Memory B cell (primary cell): ENCODE results near the gene PAF1.
A peak's percentile ranks its signal among the peaks of the same experiment; 100 is the strongest.

Source experiments
- ATAC-seq: fragments of 150-1000 bp; cut with Tn5 transposase; 2 replicates; pipeline ENCODE4 v1.10.0; 2021; ENCODE audit warnings: low read depth, mild to moderate bottlenecking, moderate library complexity
- DNase-seq, 2 donors: peaks; one replicate each; pipeline ENCODE4 v3.0.0; 2022; ENCODE audit warnings: low spot score in 2 of 2
- H3K27ac Mint-ChIP-seq: one replicate; pipeline ENCODE4 v1.8.0; 2022; ENCODE audit warnings: mild to moderate bottlenecking, moderate library complexity, mixed read lengths
- H3K27me3 Mint-ChIP-seq: one replicate; pipeline ENCODE4 v1.8.0; 2022; ENCODE audit warnings: mixed read lengths
- H3K36me3 Mint-ChIP-seq: one replicate; pipeline ENCODE4 v1.8.0; 2022; ENCODE audit warnings: mild to moderate bottlenecking, mixed read lengths
- H3K4me1 Mint-ChIP-seq: one replicate; pipeline ENCODE4 v1.8.0; 2022; ENCODE audit warnings: mixed read lengths
- H3K4me3 Mint-ChIP-seq: one replicate; pipeline ENCODE4 v1.8.0; 2022; ENCODE audit warnings: mild to moderate bottlenecking, moderate library complexity, mixed read lengths
- H3K9me3 Mint-ChIP-seq: one replicate; pipeline ENCODE4 v1.8.0; 2022; ENCODE audit warnings: mixed read lengths

The PAF1 gene

DNA sequence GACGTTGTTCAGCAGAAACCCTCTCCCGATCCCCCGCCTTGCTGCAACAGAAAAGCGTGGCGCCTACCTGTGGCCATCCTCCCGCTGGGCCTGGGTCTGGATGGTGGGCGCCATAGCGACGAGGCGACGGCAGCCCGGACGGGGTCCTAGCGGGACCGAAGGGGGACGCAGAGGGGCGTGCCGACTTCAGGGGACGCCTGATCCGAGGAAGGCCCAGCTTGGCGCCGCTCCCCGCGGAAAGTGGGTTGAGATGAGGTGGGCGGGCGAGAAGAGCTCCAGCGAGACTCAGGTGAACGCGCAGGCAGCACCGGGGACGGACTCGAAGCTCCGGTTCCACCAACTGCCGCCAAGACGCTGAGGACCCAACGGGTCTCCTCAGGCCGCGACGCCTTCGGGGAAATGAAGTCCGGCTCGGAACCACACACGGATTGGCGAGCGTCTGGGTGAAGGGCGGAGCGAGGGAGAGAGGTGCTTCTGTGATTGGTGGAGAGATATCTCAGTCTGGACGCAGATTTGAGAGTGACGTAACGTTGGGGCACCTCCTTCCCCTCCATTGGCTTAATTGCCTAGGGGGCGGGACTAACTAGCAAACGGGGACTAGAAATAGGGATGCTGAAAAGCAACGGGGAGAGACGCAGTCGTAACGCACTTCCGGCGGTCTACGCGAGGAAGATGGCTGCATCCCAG lies at the start of gene PAF1, which contains the start of gene MED29:
Gene PAF1 (minus strand): TSS at position 356 of the 687 bp plus-strand sequence. CDS start 242 bp downstream, at position 114.
Gene MED29 (plus strand): TSS at position 628 of the 687 bp plus-strand sequence. CDS start 45 bp downstream, at position 673.
- Mint-ChIP-seq H3K27me3 (no peaks in the 10 kb centered on the region), H3K4me3 (peak within 1 kb of the TSS; percentile 96), H3K4me1 (peaks cover 22% of the 10 kb centered on the region), H3K9me3 (no peaks in the 10 kb centered on the region), H3K36me3 (peaks cover 27% of the 10 kb centered on the region), H3K27ac (peak within 1 kb of the TSS; percentile 98)
- peak; percentile 85 to 95 for DNase-seq
- peak; percentile 88 for ATAC-seq

GRCh38 chr19:39438270-39438934 lies 47.5 kb upstream of the PAF1 start:
- ATAC-seq (no peak), DNase-seq (no peak)
- H3K9me3 Mint-ChIP-seq = no peaks in the 10 kb centered on the region
- peaks cover 8% of the 10 kb centered on the region for H3K36me3 Mint-ChIP-seq
- H3K4me1 Mint-ChIP-seq = peaks cover 29% of the 10 kb centered on the region
- H3K4me3 Mint-ChIP-seq = no peak overlapping the region
- no peak overlapping the region for H3K27ac Mint-ChIP-seq
- no peaks in the 10 kb centered on the region for H3K27me3 Mint-ChIP-seq

DNA sequence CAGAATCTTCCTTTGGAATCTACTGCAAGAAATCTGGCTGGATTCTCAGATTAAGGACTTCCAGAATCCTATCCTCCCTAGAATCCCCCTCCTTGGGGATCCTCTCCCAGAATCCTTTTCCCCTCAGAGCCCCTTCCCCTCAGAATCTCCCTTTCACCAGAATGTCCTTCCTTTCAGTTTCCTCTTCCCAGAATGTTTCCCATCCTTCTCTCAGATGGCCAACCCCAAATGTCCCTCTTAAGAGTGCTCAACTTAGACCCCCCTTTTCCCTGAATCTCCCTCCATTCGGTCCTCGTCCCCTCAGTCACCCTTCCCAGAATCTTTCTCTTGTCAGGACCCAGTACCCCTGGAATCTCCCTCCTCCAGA lies 45.4 kb upstream of the PAF1 start:
- H3K27me3 Mint-ChIP-seq = no peaks in the 10 kb centered on the region
- peaks cover 13% of the 10 kb centered on the region for H3K36me3 Mint-ChIP-seq
- peak overlapping the region; percentile 98 for H3K27ac Mint-ChIP-seq
- DNase-seq (no peak), ATAC-seq (no peak)
- H3K4me3 Mint-ChIP-seq = peak overlapping the region; percentile 99
- no peaks in the 10 kb centered on the region for H3K9me3 Mint-ChIP-seq
- H3K4me1 Mint-ChIP-seq = peaks cover 31% of the 10 kb centered on the region

GRCh38 chr19:39435499-39436349 lies 44.8 kb upstream of the PAF1 start, which contains the start of gene RPS16:
TSS of gene RPS16 (minus strand) at chr19:39435949. CDS start at chr19:39435895, 54 bp downstream.
- peak within 1 kb of the TSS; percentile 99 for H3K4me3 Mint-ChIP-seq
- H3K36me3 Mint-ChIP-seq = peaks cover 13% of the 10 kb centered on the region
- DNase-seq = peak; percentile 94 to 97
- H3K27me3 Mint-ChIP-seq = no peaks in the 10 kb centered on the region
- H3K27ac Mint-ChIP-seq = peak within 1 kb of the TSS; percentile 98
- no peaks in the 10 kb centered on the region for H3K9me3 Mint-ChIP-seq
- peaks cover 31% of the 10 kb centered on the region for H3K4me1 Mint-ChIP-seq
- ATAC-seq = peak; percentile 87

GRCh38 chr19:39434123-39435076 lies 43.5 kb upstream of the PAF1 start:
- DNase-seq (no peak), ATAC-seq (no peak)
- Mint-ChIP-seq H3K27ac (peak overlapping the region; percentile 98), H3K36me3 (peaks cover 13% of the 10 kb centered on the region), H3K9me3 (no peaks in the 10 kb centered on the region), H3K27me3 (no peaks in the 10 kb centered on the region), H3K4me1 (peaks cover 29% of the 10 kb centered on the region), H3K4me3 (peak overlapping the region; percentile 99)

- Mint-ChIP-seq H3K4me3 (no peak overlapping the region), H3K4me1 (peaks cover 29% of the 10 kb centered on the region), H3K9me3 (no peaks in the 10 kb centered on the region), H3K36me3 (peaks cover 13% of the 10 kb centered on the region), H3K27me3 (no peaks in the 10 kb centered on the region), H3K27ac (peak overlapping the region; percentile 98)
- DNase-seq = no peak
- no peak for ATAC-seq
Observed at GRCh38 chr19:39433480-39434079, 42.7 kb upstream of the PAF1 start.

DNA sequence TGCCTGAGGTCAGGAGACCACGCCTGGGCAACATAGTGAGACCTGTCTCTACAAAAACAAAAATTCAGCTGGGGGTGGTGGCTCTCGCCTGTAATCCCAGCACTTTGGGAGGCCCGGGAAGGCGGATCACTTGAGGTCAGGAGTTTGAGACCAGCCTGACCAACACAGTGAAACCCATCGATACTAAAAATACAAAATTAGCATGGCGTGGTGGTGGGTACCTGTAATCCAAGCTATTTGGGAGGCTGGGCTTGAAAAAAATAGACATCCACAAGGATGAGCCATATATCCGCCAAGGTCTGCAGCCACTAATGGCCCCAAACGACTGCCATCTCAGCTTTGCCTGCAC lies 41.7 kb upstream of the PAF1 start:
- Mint-ChIP-seq H3K27me3 (no peaks in the 10 kb centered on the region), H3K27ac (peak overlapping the region; percentile 50), H3K9me3 (no peaks in the 10 kb centered on the region), H3K4me3 (no peak overlapping the region), H3K4me1 (peaks cover 29% of the 10 kb centered on the region), H3K36me3 (peaks cover 13% of the 10 kb centered on the region)
- ATAC-seq (no peak), DNase-seq (no peak)

DNA sequence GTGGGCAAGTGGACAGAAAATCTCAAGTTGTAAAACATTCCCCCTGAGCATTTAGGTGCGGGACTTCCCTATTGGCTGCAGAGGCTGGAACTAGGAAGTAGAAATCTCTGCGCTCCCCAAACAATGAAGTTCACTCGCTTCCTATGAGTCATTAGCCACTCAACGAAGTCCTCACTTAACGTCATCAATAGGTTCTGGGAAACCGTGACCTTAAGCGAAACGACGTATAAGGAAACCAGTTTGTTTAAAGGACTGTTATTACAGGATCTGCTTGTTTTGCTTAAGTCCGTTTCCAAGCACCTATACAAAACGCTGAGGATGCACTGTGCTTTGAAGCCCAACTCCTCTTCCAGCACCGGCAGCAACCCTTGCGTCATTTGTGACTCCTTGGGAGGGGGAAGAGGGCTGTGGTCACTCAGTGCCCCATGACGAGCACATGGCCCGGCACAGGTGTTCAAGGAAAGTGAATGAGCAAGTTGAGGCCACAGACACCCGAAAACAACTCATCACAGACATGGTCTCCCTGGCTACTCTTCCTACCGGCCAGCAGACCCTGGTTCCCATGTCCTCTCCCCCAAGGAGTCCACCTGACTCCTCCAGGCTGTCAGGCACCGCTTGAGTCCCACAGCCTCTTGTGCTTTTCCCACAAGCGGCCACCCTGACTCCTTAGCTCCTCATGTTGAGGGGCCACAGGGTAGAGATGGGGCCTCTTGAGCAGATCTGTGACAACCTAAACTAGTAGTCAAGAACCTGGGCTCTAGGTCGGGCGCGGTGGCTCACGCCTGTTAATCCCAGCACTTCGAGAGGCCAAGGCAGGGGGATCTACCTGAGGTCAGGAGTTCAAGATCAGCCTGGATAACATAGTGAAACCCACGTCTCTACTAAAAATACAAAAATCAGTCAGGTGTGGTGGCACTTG lies 40.0 kb upstream of the PAF1 start:
- Mint-ChIP-seq H3K27me3 (no peaks in the 10 kb centered on the region), H3K27ac (peak overlapping the region; percentile 91), H3K4me1 (peaks cover 20% of the 10 kb centered on the region), H3K4me3 (no peak overlapping the region), H3K9me3 (no peaks in the 10 kb centered on the region), H3K36me3 (peaks cover 13% of the 10 kb centered on the region)
- peak in 1 of 2 donors; percentile 67 for DNase-seq
- ATAC-seq = peak; percentile 68

DNA sequence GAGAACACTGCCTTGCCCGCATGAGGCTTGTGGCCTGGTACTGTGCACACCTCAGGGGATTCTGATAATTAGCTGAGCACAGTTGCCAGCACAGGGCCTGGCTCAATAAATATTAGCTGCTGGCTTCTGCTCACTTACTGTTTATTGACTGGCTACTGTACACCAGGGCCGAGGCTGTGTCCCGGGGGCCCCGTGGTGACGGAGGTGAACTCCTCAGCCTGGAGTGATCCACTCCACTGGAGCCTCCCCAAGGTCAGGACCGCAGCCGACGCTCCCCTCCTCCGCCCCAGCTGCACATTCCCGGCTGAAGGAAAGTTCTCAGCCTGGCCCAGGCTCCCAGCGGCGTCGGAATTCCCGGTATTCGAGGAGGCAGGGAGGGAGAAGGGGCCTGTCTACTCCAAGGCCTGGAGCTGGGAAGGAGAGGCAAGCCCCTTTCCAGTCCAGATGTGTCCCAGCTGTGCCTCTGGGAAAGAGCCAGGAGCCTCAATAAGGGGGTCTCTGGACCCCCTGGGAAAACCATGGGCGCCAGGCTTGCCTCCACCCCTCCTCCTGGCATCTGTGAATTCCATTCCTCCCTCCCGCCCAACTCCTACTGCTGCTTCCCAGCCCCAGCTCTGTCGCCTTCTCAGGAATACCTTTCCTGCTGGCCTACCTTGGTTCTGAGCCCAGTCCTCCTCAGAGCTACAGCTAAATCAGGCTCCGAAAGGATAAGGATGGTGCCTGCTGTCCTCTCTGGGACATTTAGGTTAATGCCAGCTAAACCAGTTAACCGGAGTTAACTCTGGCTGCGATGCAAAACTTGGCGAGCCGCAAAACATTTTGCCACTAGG lies 37.6 kb upstream of the PAF1 start:
- Mint-ChIP-seq H3K36me3 (peaks cover 11% of the 10 kb centered on the region), H3K9me3 (no peaks in the 10 kb centered on the region), H3K4me1 (peaks cover 7% of the 10 kb centered on the region), H3K4me3 (no peak overlapping the region), H3K27ac (no peak overlapping the region), H3K27me3 (no peaks in the 10 kb centered on the region)
- no peak for ATAC-seq
- DNase-seq = no peak

GRCh38 chr19:39427707-39428106 lies 36.8 kb upstream of the PAF1 start:
- Mint-ChIP-seq H3K4me3 (no peak overlapping the region), H3K9me3 (no peaks in the 10 kb centered on the region), H3K27ac (no peak overlapping the region), H3K4me1 (peaks cover 4% of the 10 kb centered on the region), H3K36me3 (peaks cover 10% of the 10 kb centered on the region), H3K27me3 (no peaks in the 10 kb centered on the region)
- DNase-seq (no peak), ATAC-seq (no peak)

DNA sequence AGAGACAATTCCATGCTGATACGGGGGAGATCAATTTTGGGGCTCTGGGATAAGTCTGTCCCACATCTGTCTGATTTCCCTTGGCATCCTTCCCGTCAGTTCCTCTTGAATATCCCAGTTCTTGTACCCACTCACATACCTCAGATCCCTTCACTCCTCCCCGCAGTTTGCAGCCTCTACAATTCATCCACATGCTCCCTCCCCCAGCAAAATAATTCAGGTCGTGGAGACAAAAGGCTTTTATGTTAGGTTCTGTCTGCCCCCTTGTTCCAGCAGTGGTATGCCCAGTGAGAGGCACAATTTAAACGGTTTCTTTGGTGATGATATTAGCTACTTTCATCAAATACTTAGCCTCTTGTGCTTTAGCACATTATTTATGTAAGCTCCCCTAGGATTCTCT lies 35.3 kb upstream of the PAF1 start:
- H3K9me3 Mint-ChIP-seq = no peaks in the 10 kb centered on the region
- H3K27me3 Mint-ChIP-seq = no peaks in the 10 kb centered on the region
- no peak overlapping the region for H3K4me3 Mint-ChIP-seq
- DNase-seq = no peak
- H3K27ac Mint-ChIP-seq = peak overlapping the region; percentile 0
- peaks cover 4% of the 10 kb centered on the region for H3K4me1 Mint-ChIP-seq
- H3K36me3 Mint-ChIP-seq = peaks cover 8% of the 10 kb centered on the region
- ATAC-seq = no peak
